Stimulated activated CD8-positive, alpha-beta memory T cell treated with anti-CD3 and anti-CD28 coated beads, Interleukin-12 subunit alpha, Interleukin-12 subunit beta, amount 100 ng/mL, for 1 hour (primary cell): ENCODE data around the gene PPP1R3A.
"Not testable (repeated sequence)": the region's sequence is repeated elsewhere in the genome, so short reads cannot be mapped to it uniquely, and the experiment has no call there.

ENCODE experiments used
- DNase-seq: peaks from one replicate; pipeline ENCODE4 v3.0.0-alpha.2; 2020; ENCODE audit warnings: low read depth

Gene PPP1R3A

GRCh38 chr7:113918946-113919345, at the start of gene PPP1R3A:
TSS of gene PPP1R3A (minus strand) at chr7:113919009. CDS start at chr7:113918996, 13 bp downstream.
- DNase-seq = no peak

GRCh38 chr7:113963356-113963755, 44.5 kb upstream of the PPP1R3A start:
- no peak for DNase-seq

GRCh38 chr7:113959910-113960309, 41.1 kb upstream of the PPP1R3A start:
- no peak for DNase-seq

GRCh38 chr7:113955157-113955556, 36.3 kb upstream of the PPP1R3A start:
- no peak for DNase-seq

GRCh38 chr7:113953553-113953952, 34.7 kb upstream of the PPP1R3A start:
- DNase-seq = no peak

- no peak for DNase-seq
Observed at GRCh38 chr7:113945018-113945938, 26.5 kb upstream of the PPP1R3A start.

- no peak for DNase-seq
Observed at GRCh38 chr7:113936982-113937381, 18.2 kb upstream of the PPP1R3A start.

- no peak for DNase-seq
Observed at GRCh38 chr7:113936535-113936934, 17.7 kb upstream of the PPP1R3A start.

GRCh38 chr7:113929389-113929788, 10.6 kb upstream of the PPP1R3A start:
- DNase-seq = not testable (repeated sequence)

- DNase-seq = no peak
Observed at GRCh38 chr7:113928112-113928511, 9.3 kb upstream of the PPP1R3A start.

GRCh38 chr7:113922049-113922448, 3.2 kb upstream of the PPP1R3A start:
- no peak for DNase-seq

GRCh38 chr7:113921363-113921762, 2.6 kb upstream of the PPP1R3A start:
- DNase-seq = no peak

- no peak for DNase-seq
Observed at GRCh38 chr7:113917840-113918239, 969 bp downstream of the PPP1R3A start.

- DNase-seq = no peak
Observed at GRCh38 chr7:113915956-113916355, 2.9 kb downstream of the PPP1R3A start.

GRCh38 chr7:113912876-113913275, 5.9 kb downstream of the PPP1R3A start:
- no peak for DNase-seq

- DNase-seq = no peak
Observed at GRCh38 chr7:113907617-113908016, 11.2 kb downstream of the PPP1R3A start.

- DNase-seq = no peak
Observed at GRCh38 chr7:113904521-113904920, 14.3 kb downstream of the PPP1R3A start.

- no peak for DNase-seq
Observed at GRCh38 chr7:113892818-113893217, 26.0 kb downstream of the PPP1R3A start.

- DNase-seq = no peak
Observed at GRCh38 chr7:113891828-113892227, 27.0 kb downstream of the PPP1R3A start.

- no peak for DNase-seq
Observed at GRCh38 chr7:113891031-113891350, 27.8 kb downstream of the PPP1R3A start.

- no peak for DNase-seq
Observed at GRCh38 chr7:113890331-113891030, 28.3 kb downstream of the PPP1R3A start.

GRCh38 chr7:113883096-113883495, 35.7 kb downstream of the PPP1R3A start:
- no peak for DNase-seq

- DNase-seq = no peak
Observed at GRCh38 chr7:113880559-113880958, 38.2 kb downstream of the PPP1R3A start.
